Measurements from ENCODE around the gene VSIR. TPM values are rescaled to one million over a fixed set of nuclear protein-coding genes. Genes with fewer than 3 reads are reported as not detected.

Gene VSIR
- total and polyA plus RNA-seq, 10 of the 15 experiments (the other 5 are each of a cell fraction or from before 2014, with no cell fraction given), result 0.19 to 12.5 (median 6.7) TPM

DNA sequence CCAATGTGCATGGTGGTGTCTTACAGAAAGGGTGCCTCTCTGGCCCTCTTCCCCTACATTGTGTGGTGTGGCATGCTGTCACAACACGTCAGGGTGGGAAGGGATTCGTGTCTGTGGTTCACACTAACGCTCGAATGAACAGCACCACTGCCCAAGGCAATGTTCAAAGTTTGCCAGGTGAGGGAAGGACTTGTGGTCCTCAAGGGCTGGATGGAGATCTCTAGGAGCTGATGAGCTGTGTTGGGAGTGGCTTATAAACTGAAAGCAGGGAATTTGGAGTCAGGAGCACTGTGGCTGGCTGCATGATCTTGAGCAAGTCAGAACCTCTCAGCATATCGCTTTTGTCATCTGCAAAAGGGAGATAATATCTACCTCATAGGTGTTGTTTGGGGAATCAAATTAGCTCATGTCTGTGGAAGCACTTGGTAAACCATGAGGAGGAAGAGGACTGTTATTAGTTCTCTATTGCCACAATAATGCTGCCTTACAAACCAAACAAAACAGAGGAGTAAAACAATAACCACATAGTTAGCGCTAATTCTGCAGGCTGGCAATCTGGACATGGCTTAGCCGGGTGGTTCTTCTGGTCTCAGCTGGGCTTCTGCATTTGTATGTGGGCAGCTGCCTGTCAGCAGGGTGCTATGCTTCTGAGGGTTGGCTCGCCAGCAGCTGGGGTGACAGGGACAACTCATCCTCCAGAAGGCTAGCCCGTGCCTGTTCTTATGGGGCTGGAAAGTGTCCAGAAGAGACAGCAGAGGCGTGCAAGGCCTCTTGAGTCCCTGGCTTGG is 30.8 kb downstream of the VSIR start:
- SMC1A ChIA-PET (ENCODE audit: uncharacterized antibody, unreplicated experiment), result interaction anchor here (0.7 to 3.7 kb wide), 3 partner anchors 9 to 26 kb away, joined by 3 to 13 read pairs (median 3); no protein-coding TSS in a partner anchor
- Histone ChIP-seq H4K20me1 (ENCODE audit: control insufficient read depth, insufficient read depth) (no peaks in the 10 kb centered on the region), H2AFZ (ENCODE audit: control insufficient read depth, low read depth, low read length) (no peak overlapping the region), H3K79me2 (ENCODE audit: control insufficient read depth, insufficient read depth, low read length) (no peaks in the 10 kb centered on the region), H3K4me2 (ENCODE audit: control insufficient read depth, insufficient read depth) (no peak overlapping the region), H3K36me3 (ENCODE audit: control insufficient read depth in 2 of 2, insufficient read depth in 2 of 2, low read length in 1 of 2) (no peaks in the 10 kb centered on the region), H3K27me3 (replicated peaks in 1 of 2; ENCODE audit: control insufficient read depth in 2 of 2, insufficient read depth in 2 of 2, low read length in 1 of 2) (no peaks in the 10 kb centered on the region), H3K4me3 (no peak overlapping the region), H3K4me1 (ENCODE audit: control insufficient read depth, insufficient read depth, low read length) (peaks cover 19% of the 10 kb centered on the region), H3K9ac (ENCODE audit: control insufficient read depth, insufficient read depth, low read length) (no peak overlapping the region), H3K9me3 (replicated peaks; ENCODE audit: control insufficient read depth, insufficient read depth, low read length) (no peaks in the 10 kb centered on the region; the same call in 2 of the 3 replicates), H3K27ac (ENCODE audit: control insufficient read depth, insufficient read depth) (no peak overlapping the region)
- in situ Hi-C loops (cut with MboI), result no loop called here
- intact Hi-C loops (cut with micrococcal nuclease; ENCODE audit: unreplicated experiment), result no loop called here
- CTCF ChIA-PET, result interaction anchor here (1.2 to 2.6 kb wide), 4 partner anchors 10 to 45 kb away, joined by 4 to 6 read pairs (median 6); no protein-coding TSS in a partner anchor
- WGBS (ENCODE audit: insufficient coverage, insufficient replicate concordance, low lambda C conversion rate, missing lambda C conversion rate), result 69% methylated on average over 10 of the region's 10 CpGs
- RAD21 ChIA-PET (ENCODE audit: unreplicated experiment), result interaction anchor here (0.7 to 1.2 kb wide), 3 partner anchors 14 to 24 kb away, joined by 3 to 4 read pairs (median 3); no protein-coding TSS in a partner anchor
- FAIRE-seq, result no peak
- BruUV-seq (replicated peaks), result no TSS peak
- peak; percentile 44 for ATAC-seq
- no peak for DNase-seq (ENCODE audit: low read depth, low spot score)
- POLR2A ChIA-PET, result no interaction called here
- TF ChIP-seq NBN (IDR thresholded peaks at IDR 0.05) (no peak), SIN3A (IDR thresholded peaks at IDR 0.05; ENCODE audit: low read depth, low read length) (no peak), IKZF2 (IDR thresholded peaks at IDR 0.05) (peak in 1 of 2 experiments; percentile 12; a peak in 1 of 4 replicates), RUNX3 (IDR thresholded peaks at IDR 0.05; ENCODE audit: low read length) (0 out of 2 replicates have a peak, but pooled peaks have one; percentile 3), BHLHE40 (IDR thresholded peaks at IDR 0.05; ENCODE audit: borderline replicate concordance in 1 of 2, low read depth in 2 of 2, low read length in 1 of 2) (peak in 1 of 2 experiments; percentile 16; a peak in 1 of 4 replicates), KAT2A (conservative IDR thresholded peaks at IDR 0.05; ENCODE audit: control insufficient read depth, low read depth, low read length) (no peak), NR2F1 (conservative IDR thresholded peaks at IDR 0.05) (no peak), ASH2L (IDR thresholded peaks at IDR 0.05; ENCODE audit: borderline replicate concordance, low read depth) (no peak), WRNIP1 (IDR thresholded peaks at IDR 0.05; ENCODE audit: borderline replicate concordance, low read depth, low read length) (no peak), NR2C1 (IDR thresholded peaks at IDR 0.05) (no peak), SMAD1 (IDR thresholded peaks at IDR 0.05; ENCODE audit: low read depth, partially characterized antibody) (no peak), SREBF2 (IDR thresholded peaks at IDR 0.05; ENCODE audit: low read length) (no peak), SUPT20H (IDR thresholded peaks at IDR 0.05; ENCODE audit: borderline replicate concordance, control insufficient read depth, low read depth, low read length) (no peak), ZZZ3 (IDR thresholded peaks at IDR 0.05; ENCODE audit: control insufficient read depth, insufficient read length, low read depth) (no peak)
- TF ChIP-seq, protein P1, sequence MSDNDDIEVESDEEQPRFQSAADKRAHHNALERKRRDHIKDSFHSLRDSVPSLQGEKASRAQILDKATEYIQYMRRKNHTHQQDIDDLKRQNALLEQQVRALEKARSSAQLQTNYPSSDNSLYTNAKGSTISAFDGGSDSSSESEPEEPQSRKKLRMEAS (IDR thresholded peaks at IDR 0.05; ENCODE audit: low read depth, low read length), result no peak
- TF ChIP-seq, protein P2, sequence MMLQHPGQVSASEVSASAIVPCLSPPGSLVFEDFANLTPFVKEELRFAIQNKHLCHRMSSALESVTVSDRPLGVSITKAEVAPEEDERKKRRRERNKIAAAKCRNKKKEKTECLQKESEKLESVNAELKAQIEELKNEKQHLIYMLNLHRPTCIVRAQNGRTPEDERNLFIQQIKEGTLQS (IDR thresholded peaks at IDR 0.05; ENCODE audit: borderline replicate concordance, extremely low read depth, low read depth, low read length), result no peak
- TF ChIP-seq, protein P3, sequence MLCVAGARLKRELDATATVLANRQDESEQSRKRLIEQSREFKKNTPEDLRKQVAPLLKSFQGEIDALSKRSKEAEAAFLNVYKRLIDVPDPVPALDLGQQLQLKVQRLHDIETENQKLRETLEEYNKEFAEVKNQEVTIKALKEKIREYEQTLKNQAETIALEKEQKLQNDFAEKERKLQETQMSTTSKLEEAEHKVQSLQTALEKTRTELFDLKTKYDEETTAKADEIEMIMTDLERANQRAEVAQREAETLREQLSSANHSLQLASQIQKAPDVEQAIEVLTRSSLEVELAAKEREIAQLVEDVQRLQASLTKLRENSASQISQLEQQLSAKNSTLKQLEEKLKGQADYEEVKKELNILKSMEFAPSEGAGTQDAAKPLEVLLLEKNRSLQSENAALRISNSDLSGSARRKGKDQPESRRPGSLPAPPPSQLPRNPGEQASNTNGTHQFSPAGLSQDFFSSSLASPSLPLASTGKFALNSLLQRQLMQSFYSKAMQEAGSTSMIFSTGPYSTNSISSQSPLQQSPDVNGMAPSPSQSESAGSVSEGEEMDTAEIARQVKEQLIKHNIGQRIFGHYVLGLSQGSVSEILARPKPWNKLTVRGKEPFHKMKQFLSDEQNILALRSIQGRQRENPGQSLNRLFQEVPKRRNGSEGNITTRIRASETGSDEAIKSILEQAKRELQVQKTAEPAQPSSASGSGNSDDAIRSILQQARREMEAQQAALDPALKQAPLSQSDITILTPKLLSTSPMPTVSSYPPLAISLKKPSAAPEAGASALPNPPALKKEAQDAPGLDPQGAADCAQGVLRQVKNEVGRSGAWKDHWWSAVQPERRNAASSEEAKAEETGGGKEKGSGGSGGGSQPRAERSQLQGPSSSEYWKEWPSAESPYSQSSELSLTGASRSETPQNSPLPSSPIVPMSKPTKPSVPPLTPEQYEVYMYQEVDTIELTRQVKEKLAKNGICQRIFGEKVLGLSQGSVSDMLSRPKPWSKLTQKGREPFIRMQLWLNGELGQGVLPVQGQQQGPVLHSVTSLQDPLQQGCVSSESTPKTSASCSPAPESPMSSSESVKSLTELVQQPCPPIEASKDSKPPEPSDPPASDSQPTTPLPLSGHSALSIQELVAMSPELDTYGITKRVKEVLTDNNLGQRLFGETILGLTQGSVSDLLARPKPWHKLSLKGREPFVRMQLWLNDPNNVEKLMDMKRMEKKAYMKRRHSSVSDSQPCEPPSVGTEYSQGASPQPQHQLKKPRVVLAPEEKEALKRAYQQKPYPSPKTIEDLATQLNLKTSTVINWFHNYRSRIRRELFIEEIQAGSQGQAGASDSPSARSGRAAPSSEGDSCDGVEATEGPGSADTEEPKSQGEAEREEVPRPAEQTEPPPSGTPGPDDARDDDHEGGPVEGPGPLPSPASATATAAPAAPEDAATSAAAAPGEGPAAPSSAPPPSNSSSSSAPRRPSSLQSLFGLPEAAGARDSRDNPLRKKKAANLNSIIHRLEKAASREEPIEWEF (IDR thresholded peaks at IDR 0.05; ENCODE audit: insufficient replicate concordance, low read depth, low read length), result no peak
